Fibroblast of mammary gland (primary cell): ENCODE data around the gene DCDC2C.

Source experiments
- DNase-seq: peaks from one replicate; pipeline ENCODE4 v3.0.0-alpha.2; 2010; ENCODE audit warnings: low read depth
- H3K4me3 ChIP-seq: 2 replicates; pipeline ENCODE4 v1.5.1; 2011; ENCODE audit warnings: low read depth, mild to moderate bottlenecking, low read length, moderate library complexity; ENCODE audit not compliant: control insufficient read depth
- CTCF ChIP-seq: conservative IDR thresholded peaks from 2 replicates; pipeline ENCODE4 v1.5.1; 2011; ENCODE audit warnings: low read depth, low read length, inconsistent platforms; ENCODE audit not compliant: control insufficient read depth, insufficient read depth

The DCDC2C gene

GRCh38 chr2:3838348-3838747, 135.0 kb downstream of the DCDC2C start:
- TF ChIP-seq CTCF, result no peak
- DNase-seq, result no peak
- no peak overlapping the region for H3K4me3 ChIP-seq

- peak; percentile 10 for DNase-seq
- no peak overlapping the region for H3K4me3 ChIP-seq
- no peak for TF ChIP-seq CTCF
These were observed 136.1 kb downstream of the DCDC2C start for GRCh38 chr2:3839476-3839875.

- no peak for DNase-seq
- TF ChIP-seq CTCF, result no peak
- no peak overlapping the region for H3K4me3 ChIP-seq
These were observed 137.3 kb downstream of the DCDC2C start for GRCh38 chr2:3840611-3841155.

- TF ChIP-seq CTCF, result no peak
- DNase-seq, result no peak
- H3K4me3 ChIP-seq, result no peak overlapping the region
These were observed 144.2 kb downstream of the DCDC2C start for GRCh38 chr2:3847397-3848052.

GRCh38 chr2:3848776-3849175, 145.4 kb downstream of the DCDC2C start:
- no peak for DNase-seq
- TF ChIP-seq CTCF, result no peak
- H3K4me3 ChIP-seq, result no peak overlapping the region

- TF ChIP-seq CTCF, result no peak
- H3K4me3 ChIP-seq, result no peak overlapping the region
- DNase-seq, result no peak
These were observed 145.8 kb downstream of the DCDC2C start for GRCh38 chr2:3849213-3849612.
